ACHN (cell line): ENCODE results near the gene PCSK1N.
"Not testable (repeated sequence)": the region's sequence is repeated elsewhere in the genome, so short reads cannot be mapped to it uniquely, and the experiment has no call there.

Experiments
- DNase-seq: peaks from one replicate; pipeline ENCODE4 v3.0.0-alpha.2; 2015
- in situ Hi-C: cut with HindIII; loops from 2 replicates; pipeline ENCODE4 v1.10.0; 2017; ENCODE audit warnings: low sequenced_read_pairs, low pct_ligation_motif_present, low pct_unique_long_range_greater_than_20kb

PCSK1N gene

GRCh38 chrX:48835524-48836329 lies at the start of gene PCSK1N:
Gene PCSK1N, minus strand, starts transcription at chrX:48835610. Its CDS starts 78 bp downstream, at chrX:48835532.
- in situ Hi-C loops: no loop called here
- DNase-seq: no peak

- no peak for DNase-seq
- in situ Hi-C loops: no loop called here
These were observed 48.3 kb upstream of the PCSK1N start for GRCh38 chrX:48883729-48884128.

- DNase-seq, in situ Hi-C loops: not testable (repeated sequence)
These were observed 41.5 kb upstream of the PCSK1N start for GRCh38 chrX:48876944-48877343.

GRCh38 chrX:48872017-48872416 lies 36.6 kb upstream of the PCSK1N start:
- in situ Hi-C loops: not testable (repeated sequence)

GRCh38 chrX:48864210-48864609 lies 28.8 kb upstream of the PCSK1N start:
- DNase-seq: peak; percentile 66
- in situ Hi-C loops: no loop called here

More at GRCh38 chrX:48872017-48872416, 36.6 kb upstream of the PCSK1N start:
- DNase-seq: not testable (repeated sequence)

GRCh38 chrX:48854898-48855297 lies 19.5 kb upstream of the PCSK1N start:
- peak; percentile 37 for DNase-seq
- in situ Hi-C loops: no loop called here

GRCh38 chrX:48854121-48854804 lies 18.9 kb upstream of the PCSK1N start:
- DNase-seq, in situ Hi-C loops: not testable (repeated sequence)

- in situ Hi-C loops, DNase-seq: not testable (repeated sequence)
These were observed 18.1 kb upstream of the PCSK1N start for GRCh38 chrX:48853494-48853893.

- in situ Hi-C loops: no loop called here
- no peak for DNase-seq
These were observed 17.4 kb upstream of the PCSK1N start for GRCh38 chrX:48852857-48853256.

- in situ Hi-C loops: no loop called here
- DNase-seq: no peak
These were observed 13.4 kb upstream of the PCSK1N start for GRCh38 chrX:48848847-48849246.

GRCh38 chrX:48839686-48840085 lies 4.3 kb upstream of the PCSK1N start:
- no peak for DNase-seq
- in situ Hi-C loops: no loop called here

- in situ Hi-C loops: no loop called here
- DNase-seq: no peak
These were observed 1.1 kb downstream of the PCSK1N start for GRCh38 chrX:48834383-48834709.

GRCh38 chrX:48833542-48834138 lies 1.8 kb downstream of the PCSK1N start:
- in situ Hi-C loops: no loop called here
- no peak for DNase-seq

GRCh38 chrX:48831909-48832291 lies 3.5 kb downstream of the PCSK1N start:
- DNase-seq: no peak
- in situ Hi-C loops: no loop called here

- DNase-seq: no peak
- in situ Hi-C loops: no loop called here
These were observed 4.1 kb downstream of the PCSK1N start for GRCh38 chrX:48831136-48831908.

- in situ Hi-C loops: no loop called here
- DNase-seq: no peak
These were observed 6.2 kb downstream of the PCSK1N start for GRCh38 chrX:48829016-48829735.

GRCh38 chrX:48827654-48827968 lies 7.8 kb downstream of the PCSK1N start:
- in situ Hi-C loops: no loop called here
- no peak for DNase-seq

- in situ Hi-C loops: no loop called here
These were observed 8.3 kb downstream of the PCSK1N start for GRCh38 chrX:48826876-48827653.

More at GRCh38 chrX:48826876-48827653, 8.3 kb downstream of the PCSK1N start:
- DNase-seq: no peak
